K562 (cell line): ENCODE data around the gene SDR39U1. TPM values are rescaled to one million over a fixed set of nuclear protein-coding genes. Genes with fewer than 3 reads are reported as not detected.
A peak's percentile ranks its signal among the peaks of the same experiment; 100 is the strongest.

Experiments
- ATAC-seq: fragments of 200-7000 bp; cut with Tn5 transposase; 3 replicates; pipeline ENCODE4 v1.9.1; 2020; ENCODE audit warnings: moderate library complexity
- BruUV-seq: library from RNA; stranded (reverse); fragments of 400-500 nt; replicated peaks from 2 replicates; lab custom pipeline; 2021; lab: Mats Ljungman, UMichigan
- CTCF ChIA-PET: fragments of 300-600 bp; formaldehyde crosslinking; extraction: SDS; loops from one replicate; lab custom pipeline; 2021; ENCODE audit warnings: low intra/inter-chr PET ratio; lab: Yijun Ruan, JAX
- POLR2A ChIA-PET: fragments of 300-600, 350-650 bp; sonication (Branson Sonifier 250); formaldehyde crosslinking; extraction: SDS; loops from one replicate; lab custom pipeline; 2021; ENCODE audit warnings: antibody characterized with exemption, inconsistent platforms; lab: Yijun Ruan, JAX
- DNase-seq, 4 experiments: peaks; one replicate each; pipeline versions ENCODE4 v3.0.0 to v3.0.0-alpha.2; 2011 to 2018; ENCODE audit warnings: low spot score in 3 of 4, mixed read lengths in 3 of 4; ENCODE audit errors: extremely low read depth in 1 of 4
- FAIRE-seq: peaks from 2 replicates; lab custom pipeline; 2011; peaks lifted over from hg19 to GRCh38; lab: Jason Lieb, UNC
- H2AFZ ChIP-seq: 2 replicates; pipeline ENCODE4 v1.6.0; 2011; ENCODE audit warnings: low read depth, low read length, control low read depth, inconsistent platforms
- H3K27ac ChIP-seq: fragments of 200-600 bp; 3 replicates; pipeline ENCODE4 v1.8.0; 2011; ENCODE audit warnings: low read depth, mild to moderate bottlenecking, control low read depth, inconsistent platforms, low read length, moderate library complexity, mixed read lengths; ENCODE audit errors: extremely low read depth
- H3K27me3 ChIP-seq, 2 experiments: fragments of 300-600 bp in 1 of 2; 2 replicates in 1 of 2; 3 replicates in 1 of 2; pipeline versions ENCODE4 v1.6.0 to v1.8.0; 2011; ENCODE audit warnings: inconsistent platforms in 2 of 2, low read length in 2 of 2, mild to moderate bottlenecking in 1 of 2, mixed read lengths in 1 of 2, moderate library complexity in 1 of 2; ENCODE audit not compliant: control insufficient read depth in 2 of 2, insufficient read depth in 2 of 2
- H3K36me3 ChIP-seq: fragments of 300-600 bp; 3 replicates; pipeline ENCODE4 v1.8.0; 2011; ENCODE audit warnings: mild to moderate bottlenecking, low read length, inconsistent platforms; ENCODE audit not compliant: control insufficient read depth, insufficient read depth
- H3K4me1 ChIP-seq, 2 experiments: fragments of 200-600 bp in 1 of 2; replicated peaks in 1 of 2; 2 replicates in 1 of 2; 3 replicates in 1 of 2; pipeline versions ENCODE4 v1.5.1 to v1.8.0; 2011; ENCODE audit warnings: inconsistent platforms in 2 of 2, low read length in 2 of 2, mild to moderate bottlenecking in 1 of 2, mixed read lengths in 1 of 2, moderate library complexity in 1 of 2; ENCODE audit not compliant: control insufficient read depth in 2 of 2, insufficient read depth in 2 of 2
- H3K4me2 ChIP-seq: 2 replicates; pipeline ENCODE4 v1.6.1; 2011; ENCODE audit warnings: low read length, control low read depth, inconsistent platforms, mixed read lengths; ENCODE audit not compliant: insufficient read depth
- H3K4me3 ChIP-seq: fragments of 200-600 bp; sonication (generic), shearing (Covaris generic); 2 replicates; pipeline ENCODE4 v1.5.1; 2016; ENCODE audit warnings: control low read depth, inconsistent platforms
- H3K79me2 ChIP-seq: fragments of 200-600 bp; 3 replicates; pipeline ENCODE4 v1.8.0; 2011; ENCODE audit warnings: low read length, inconsistent platforms; ENCODE audit not compliant: control insufficient read depth, insufficient read depth
- H3K9ac ChIP-seq, 2 experiments: 2 replicates each; pipeline versions ENCODE4 v1.6.0 to v1.6.1; 2011; ENCODE audit warnings: low read depth in 2 of 2, low read length in 2 of 2, control low read depth in 1 of 2, inconsistent platforms in 1 of 2, mild to moderate bottlenecking in 1 of 2, mixed read lengths in 1 of 2; ENCODE audit not compliant: insufficient read depth in 1 of 2
- H3K9me1 ChIP-seq: one replicate; pipeline ENCODE4 v1.6.0; 2011; ENCODE audit warnings: inconsistent platforms, mild to moderate bottlenecking, low read length, moderate library complexity; ENCODE audit not compliant: control insufficient read depth, insufficient read depth
- H3K9me3 ChIP-seq: replicated peaks from 2 replicates; pipeline ENCODE4 v1.5.1; 2011; ENCODE audit warnings: low read depth, low read length, inconsistent platforms; ENCODE audit not compliant: control insufficient read depth, insufficient read depth
- H4K20me1 ChIP-seq: replicated peaks from 2 replicates; pipeline ENCODE4 v1.6.1; 2011; ENCODE audit warnings: low read length, inconsistent platforms, mixed read lengths; ENCODE audit not compliant: control insufficient read depth, insufficient read depth
- EP300 ChIP-seq: IDR thresholded peaks from 2 replicates; pipeline ENCODE4 v1.6.1; 2012; ENCODE audit warnings: low read length, improper control_type of control experiment
- EZH2 ChIP-seq: IDR thresholded peaks from 2 replicates; pipeline ENCODE4 v1.6.1; 2012; ENCODE audit warnings: low read depth, mild to moderate bottlenecking, inconsistent platforms, low read length, borderline replicate concordance
- FOXJ2 ChIP-seq: fragments of 200-800 bp; sonication (Bioruptor generic); IDR thresholded peaks from 2 replicates; pipeline ENCODE4 v1.6.1; 2016; ENCODE audit warnings: missing genetic modification characterization, missing compliant biosample characterization
- GATAD2A ChIP-seq: fragments of 450-650 bp; IDR thresholded peaks from 2 replicates; pipeline ENCODE4 v1.6.1; 2017
- HIVEP1 ChIP-seq: fragments of 250-450 bp; sonication (Bioruptor Pico); IDR thresholded peaks from 2 replicates; pipeline ENCODE4 v1.4.0; 2020; ENCODE audit warnings: mild to moderate bottlenecking
- KAT7 ChIP-seq: sonication (generic); formaldehyde crosslinking; IDR thresholded peaks from 2 replicates; pipeline ENCODE4 v1.8.0; 2022; ENCODE audit warnings: missing genetic modification reagents, mild to moderate bottlenecking, borderline replicate concordance
- MYC ChIP-seq, 2 experiments: fragments of 250-450 bp in 1 of 2; sonication (Bioruptor Pico) in 1 of 2; IDR thresholded peaks; 2 replicates each; pipeline versions ENCODE4 v1.5.1 to v1.6.1; 2012 to 2021; ENCODE audit warnings: low read depth in 2 of 2, borderline replicate concordance in 1 of 2, improper control_type of control experiment in 1 of 2, low read length in 1 of 2, mild to moderate bottlenecking in 1 of 2, moderate library complexity in 1 of 2
- POLR2H ChIP-seq: IDR thresholded peaks from 2 replicates; pipeline ENCODE4 v1.6.1; 2016; ENCODE audit warnings: missing genetic modification characterization, low read depth, mild to moderate bottlenecking, control low read depth, missing compliant biosample characterization, moderate library complexity
- SAFB2 ChIP-seq: fragments of 200-400 bp; formaldehyde crosslinking; IDR thresholded peaks from 2 replicates; pipeline ENCODE4 v1.6.1; 2018; ENCODE audit warnings: borderline replicate concordance, low read length, low read depth, moderate library complexity; ENCODE audit not compliant: severe bottlenecking
- SETDB1 ChIP-seq: IDR thresholded peaks from one replicate; pipeline ENCODE4 v1.6.1; 2012; ENCODE audit warnings: low read length, control low read depth, inconsistent platforms
- SMAD2 ChIP-seq: fragments of 150-350 bp; IDR thresholded peaks from 2 replicates; pipeline ENCODE4 v1.6.1; 2014; ENCODE audit warnings: low read depth, mild to moderate bottlenecking, low read length
- ZKSCAN3 ChIP-seq: fragments of 250-450 bp; sonication (Bioruptor Pico); IDR thresholded peaks from 2 replicates; pipeline ENCODE4 v1.4.0; 2020
- ZNF134 ChIP-seq: fragments of 250-450 bp; sonication (Bioruptor Pico); conservative IDR thresholded peaks from 2 replicates; pipeline ENCODE4 v1.4.0; 2020
- ZNF239 ChIP-seq: fragments of 250-450 bp; sonication (Bioruptor Pico); IDR thresholded peaks from 2 replicates; pipeline ENCODE4 v1.4.0; 2020; ENCODE audit warnings: mild to moderate bottlenecking
- ZNF3 ChIP-seq: fragments of 250-450 bp; sonication (Bioruptor Pico); IDR thresholded peaks from 2 replicates; pipeline ENCODE4 v1.5.0; 2021; ENCODE audit warnings: mild to moderate bottlenecking, moderate library complexity
- WGBS: fragments of 100-300 bp; shearing (Covaris generic); methylation state at CpG from one replicate; pipeline ENCODE4 v1.1.6; 2016; ENCODE audit warnings: low coverage, mixed read lengths; ENCODE audit not compliant: insufficient coverage; ENCODE audit errors: missing lambda C conversion rate; 5-methylcytosine and 5-hydroxymethylcytosine counted together
- in situ Hi-C: fragments of 300-500 bp; cut with MboI; formaldehyde crosslinking; loops from 4 replicates; pipeline ENCODE4 v1.15.0; 2018; ENCODE audit warnings: inconsistent platforms, mixed read lengths
- intact Hi-C: fragments of 100-400 bp; cut with micrococcal nuclease; formaldehyde crosslinking; loops from 2 replicates; pipeline ENCODE4 v1.14.2; 2022
- polyA plus RNA-seq, 8 experiments: library from polyadenylated mRNA; depleted of rRNA in 4 of 8; stranded (reverse) in 5 of 8; unstranded in 3 of 8; fragments of >200 nt; fragmentation: Nextera tagmentation in 2 of 8; fragmentation: Illumina TruSeq in 1 of 8; extraction: Ambion mirVana in 2 of 8; extraction: Trizol in 1 of 8; gene quantifications; 2 replicates each; pipeline versions ENCODE4 v1.2.1 to v1.2.3, GENCODE V29; 2011 to 2014; ENCODE audit warnings: inconsistent platforms in 1 of 8, missing spikeins in 1 of 8
- total RNA-seq, 7 experiments: library from RNA; depleted of rRNA in 6 of 7; stranded (reverse); fragments of >200 nt in 6 of 7; fragmentation: Illumina TruSeq in 2 of 7; extraction: Trizol in 2 of 7; gene quantifications; 2 replicates each; pipeline versions ENCODE4 v1.2.1 to v1.2.3, GENCODE V29; 2011 to 2021; ENCODE audit warnings: low replicate concordance in 1 of 7
- TF ChIP-seq, protein P1 (sequence below), 2 experiments: fragments of 450-650 bp in 1 of 2; sonication (generic) in 1 of 2; formaldehyde crosslinking in 1 of 2; IDR thresholded peaks in 1 of 2; conservative IDR thresholded peaks in 1 of 2; 2 replicates each; pipeline versions ENCODE4 v1.6.1 to v1.8.1; 2016 to 2023; ENCODE audit warnings: mild to moderate bottlenecking in 2 of 2, moderate library complexity in 2 of 2, inconsistent platforms in 1 of 2, missing genetic modification reagents in 1 of 2
- TF ChIP-seq, protein P2 (sequence below): fragments of 250-450 bp; sonication (Bioruptor Pico); IDR thresholded peaks from 2 replicates; pipeline ENCODE4 v1.5.0; 2021

Gene SDR39U1
- total and polyA plus RNA-seq, 9 of the 15 experiments (the other 6 are each of a cell fraction or from before 2014, with no cell fraction given), result 10.4 to 56.1 (median 19.8) TPM

DNA sequence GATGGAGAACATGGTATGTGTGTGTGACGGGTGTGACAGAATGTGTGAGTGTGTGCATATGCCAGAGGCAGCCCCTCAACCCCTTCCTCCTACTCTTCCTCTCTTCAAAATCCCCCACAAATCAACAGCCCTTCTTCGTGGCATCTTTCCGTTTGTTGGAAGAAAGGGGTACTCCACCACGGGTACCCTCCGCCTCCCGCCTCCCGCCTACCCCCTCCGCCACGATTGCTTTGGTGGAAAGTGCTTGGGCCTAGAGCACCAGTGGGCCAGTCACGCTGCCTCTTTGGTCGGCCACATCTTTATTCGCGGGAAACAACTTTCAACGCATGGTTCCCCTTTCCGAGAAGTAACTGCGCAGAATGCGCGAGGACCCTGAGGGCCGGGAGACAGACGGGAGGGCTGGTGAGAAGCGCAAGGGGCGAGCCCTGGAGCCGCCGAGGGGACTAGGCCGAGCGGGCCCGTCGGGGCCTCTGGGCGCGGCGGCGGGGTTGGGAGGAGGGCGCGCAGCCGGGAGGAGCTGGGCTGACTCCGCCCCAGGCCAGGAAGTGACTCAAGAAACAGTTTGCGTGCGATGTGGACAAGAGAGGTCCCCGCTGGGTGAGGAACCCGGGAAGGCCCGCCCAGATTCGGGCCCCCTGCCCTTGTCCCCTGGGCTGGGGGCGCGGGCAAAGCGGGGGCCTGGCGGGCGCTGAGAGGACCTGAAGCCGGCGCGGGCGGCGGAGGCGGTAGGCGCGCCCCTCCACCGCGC is 13.0 kb downstream of the SDR39U1 start, which contains the start of the genes CBLN3 and KHNYN (continued):
- TF ChIP-seq POLR2H (tag) (peak; percentile 85), ZNF239 (CRISPR knock-in tag) (no peak)

DNA sequence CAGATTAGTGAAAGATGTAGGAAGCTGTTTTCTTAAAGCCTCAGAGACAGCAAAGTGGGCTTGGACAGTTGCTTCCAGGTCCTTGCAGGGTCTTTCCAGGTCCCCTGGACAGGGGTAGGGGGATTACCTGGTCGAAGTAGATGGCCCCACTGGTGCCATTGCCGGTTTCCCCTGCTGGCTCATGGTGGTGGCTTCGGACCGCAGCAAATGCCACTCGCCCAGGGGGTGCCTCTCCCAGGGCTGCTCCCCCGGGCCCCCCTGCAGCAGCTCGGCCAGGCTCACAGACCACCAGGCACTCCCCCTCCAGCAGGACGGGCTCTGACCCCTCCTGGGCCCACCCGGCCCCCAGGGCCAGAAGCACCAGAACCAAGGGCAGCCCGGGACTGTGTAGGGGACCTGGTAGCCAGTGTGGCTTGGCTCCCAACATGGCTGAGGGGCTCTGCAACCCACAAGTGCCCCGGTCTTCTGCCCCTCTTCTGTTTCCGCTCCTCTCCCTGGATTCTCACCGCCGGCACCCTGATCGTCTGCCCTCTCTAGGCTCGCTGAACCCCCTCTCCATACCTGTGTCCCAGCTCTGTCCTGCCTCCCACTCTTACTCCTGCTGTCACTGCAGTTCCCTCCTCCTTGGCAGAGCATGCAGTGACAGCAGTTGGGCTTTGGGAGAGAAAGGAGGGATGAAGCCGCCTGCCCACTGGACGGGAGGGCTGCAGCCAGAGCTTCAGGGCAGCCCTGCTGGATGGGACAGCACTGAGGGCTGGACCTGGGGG is 13.8 kb downstream of the SDR39U1 start:
- ChIA-PET POLR2A (interaction anchor here (0.7 to 3.9 kb wide), 3 partner anchors 8 to 12 kb away, joined by 3 to 43 read pairs (median 3); partner anchors contain the start of gene SDR39U1), CTCF (interaction anchor here (0.7 to 1.0 kb wide), 2 partner anchors 17 to 95 kb away, joined by 3 read pairs; no protein-coding TSS in a partner anchor)
- DNase-seq (no peak), ATAC-seq (no peak), FAIRE-seq (no peak)
- 89% methylated on average over 8 of the region's 18 CpGs for WGBS
- no peaks in the 10 kb centered on the region for H3K27me3 ChIP-seq
- H3K27ac ChIP-seq, result peak overlapping the region; percentile 85; the same call in 2 of the 3 replicates
- H3K4me2 ChIP-seq, result peak overlapping the region; percentile 92; the same call in 1 of the 2 replicates
- BruUV-seq, result no TSS peak
- in situ Hi-C loops, result no loop called here
- H3K36me3 ChIP-seq, result peaks cover 16% of the 10 kb centered on the region; the same call in 2 of the 3 replicates
- peaks cover 5% of the 10 kb centered on the region; the same call in 1 of the 2 replicates for H4K20me1 ChIP-seq
- H2AFZ ChIP-seq, result peak overlapping the region; percentile 79
- H3K4me1 ChIP-seq, result peaks cover 41 to 53% of the 10 kb centered on the region in 2 experiments
- peaks cover 12% of the 10 kb centered on the region for H3K79me2 ChIP-seq
- H3K9me1 ChIP-seq, result peaks cover 3% of the 10 kb centered on the region
- peak overlapping the region; percentile 83 to 84; a peak in 3 of 4 replicates for H3K9ac ChIP-seq
- intact Hi-C loops, result no loop called here
- no peaks in the 10 kb centered on the region; the same call in 1 of the 2 replicates for H3K9me3 ChIP-seq
- no peak overlapping the region for H3K4me3 ChIP-seq
- no peak for TF ChIP-seq ZNF3 (CRISPR knock-in tag)
- no peak for TF ChIP-seq HIVEP1 (CRISPR knock-in tag)
- TF ChIP-seq GATAD2A, result no peak
- no peak for TF ChIP-seq SMAD2
- TF ChIP-seq SETDB1, result no peak
- TF ChIP-seq EZH2, result no peak
- TF ChIP-seq ZNF134 (CRISPR knock-in tag), result no peak
- no peak for TF ChIP-seq SAFB2
- no peak for TF ChIP-seq ZKSCAN3 (CRISPR knock-in tag)
- TF ChIP-seq MYC (IDR thresholded peaks at IDR 0.05; ENCODE audit: low read depth, low read length), result no peak
- no peak for TF ChIP-seq MYC (CRISPR knock-in tag; IDR thresholded peaks at IDR 0.05; ENCODE audit: borderline replicate concordance, low read depth)
- no peak for TF ChIP-seq KAT7 (CRISPR knock-in tag)
- TF ChIP-seq, protein P1, sequence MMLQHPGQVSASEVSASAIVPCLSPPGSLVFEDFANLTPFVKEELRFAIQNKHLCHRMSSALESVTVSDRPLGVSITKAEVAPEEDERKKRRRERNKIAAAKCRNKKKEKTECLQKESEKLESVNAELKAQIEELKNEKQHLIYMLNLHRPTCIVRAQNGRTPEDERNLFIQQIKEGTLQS (IDR thresholded peaks at IDR 0.05), result no peak
- TF ChIP-seq, protein P1 (CRISPR knock-in tag; conservative IDR thresholded peaks at IDR 0.05), result no peak
- TF ChIP-seq EP300, result no peak
- TF ChIP-seq, protein P2, sequence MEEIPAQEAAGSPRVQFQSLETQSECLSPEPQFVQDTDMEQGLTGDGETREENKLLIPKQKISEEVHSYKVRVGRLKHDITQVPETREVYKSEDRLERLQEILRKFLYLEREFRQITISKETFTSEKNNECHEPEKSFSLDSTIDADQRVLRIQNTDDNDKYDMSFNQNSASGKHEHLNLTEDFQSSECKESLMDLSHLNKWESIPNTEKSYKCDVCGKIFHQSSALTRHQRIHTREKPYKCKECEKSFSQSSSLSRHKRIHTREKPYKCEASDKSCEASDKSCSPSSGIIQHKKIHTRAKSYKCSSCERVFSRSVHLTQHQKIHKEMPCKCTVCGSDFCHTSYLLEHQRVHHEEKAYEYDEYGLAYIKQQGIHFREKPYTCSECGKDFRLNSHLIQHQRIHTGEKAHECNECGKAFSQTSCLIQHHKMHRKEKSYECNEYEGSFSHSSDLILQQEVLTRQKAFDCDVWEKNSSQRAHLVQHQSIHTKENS (CRISPR knock-in tag), result no peak
- TF ChIP-seq FOXJ2 (tag), result no peak
